GM19463 (cell line): ENCODE data around the gene AMMECR1L.
A peak's percentile ranks its signal among the peaks of the same experiment; 100 is the strongest.
"Not testable (repeated sequence)": the region's sequence is repeated elsewhere in the genome, so short reads cannot be mapped to it uniquely, and the experiment has no call there.

ENCODE experiments used
- ATAC-seq: cut with Tn5 transposase; IDR thresholded peaks from one replicate; pipeline ENCODE4 v1.9.1; 2021; ENCODE audit warnings: mild to moderate bottlenecking, moderate library complexity; ENCODE audit not compliant: unreplicated experiment

The AMMECR1L gene

GRCh38 chr2:127843677-127844076 lies 42.1 kb downstream of the AMMECR1L start:
- ATAC-seq = no peak

- no peak for ATAC-seq
Measured at GRCh38 chr2:127841466-127842178, 44.1 kb downstream of the AMMECR1L start.

GRCh38 chr2:127840893-127841292 lies 44.9 kb downstream of the AMMECR1L start:
- no peak for ATAC-seq

GRCh38 chr2:127834951-127835350 lies 50.8 kb downstream of the AMMECR1L start:
- no peak for ATAC-seq

GRCh38 chr2:127829845-127830246 lies 55.9 kb downstream of the AMMECR1L start:
- peak; percentile 98 for ATAC-seq

- ATAC-seq = not testable (repeated sequence)
Measured at GRCh38 chr2:127826708-127827107, 59.0 kb downstream of the AMMECR1L start.

GRCh38 chr2:127826047-127826446 lies 59.7 kb downstream of the AMMECR1L start:
- ATAC-seq = no peak

- no peak for ATAC-seq
Measured at GRCh38 chr2:127820080-127820668, 65.6 kb downstream of the AMMECR1L start.

GRCh38 chr2:127818794-127819425 lies 66.8 kb downstream of the AMMECR1L start:
- ATAC-seq = no peak

- ATAC-seq = no peak
Measured at GRCh38 chr2:127818241-127818640, 67.5 kb downstream of the AMMECR1L start.

- ATAC-seq = no peak
Measured at GRCh38 chr2:127814677-127815076, 71.1 kb downstream of the AMMECR1L start.

- not testable (repeated sequence) for ATAC-seq
Measured at GRCh38 chr2:127812441-127812840, 73.3 kb downstream of the AMMECR1L start.
